NCI-H146 treated with DMSO at 0.1 percent for 48 hours (cell line): ENCODE data around the gene SUPV3L1.
"Not testable (repeated sequence)": the region's sequence is repeated elsewhere in the genome, so short reads cannot be mapped to it uniquely, and the experiment has no call there.

Experiments used
- DNase-seq: peaks from one replicate; lab custom pipeline; 2025; ENCODE audit not compliant: unreplicated experiment; lab: John Stamatoyannopoulos, UW

SUPV3L1 gene

DNA sequence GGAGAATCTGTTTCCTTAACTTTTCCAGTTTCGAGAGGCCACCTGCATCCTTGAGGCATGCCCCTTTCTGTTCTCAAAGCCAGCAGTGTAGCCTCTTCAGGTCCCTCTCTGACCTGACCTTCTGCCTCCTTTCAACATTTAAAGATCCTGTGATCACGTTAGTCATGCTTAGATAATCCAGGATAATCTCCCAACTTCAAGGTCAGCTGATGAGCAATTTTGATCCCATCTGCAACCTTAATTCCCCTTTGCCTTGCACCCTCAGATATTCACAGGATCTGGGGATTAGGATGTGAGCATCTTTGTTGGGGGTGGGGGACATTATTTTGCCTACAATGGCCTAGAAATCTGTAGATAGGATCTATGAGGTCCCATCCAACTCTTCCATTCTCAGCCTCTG lies 48.1 kb downstream of the SUPV3L1 start:
- DNase-seq = no peak

GRCh38 chr10:69229616-69229916 lies 49.5 kb downstream of the SUPV3L1 start:
- DNase-seq = no peak

- DNase-seq = no peak
Measured at GRCh38 chr10:69230128-69230527, 50.1 kb downstream of the SUPV3L1 start.

GRCh38 chr10:69232252-69232651 lies 52.2 kb downstream of the SUPV3L1 start:
- no peak for DNase-seq

GRCh38 chr10:69232736-69233480 lies 52.9 kb downstream of the SUPV3L1 start:
- no peak for DNase-seq

DNA sequence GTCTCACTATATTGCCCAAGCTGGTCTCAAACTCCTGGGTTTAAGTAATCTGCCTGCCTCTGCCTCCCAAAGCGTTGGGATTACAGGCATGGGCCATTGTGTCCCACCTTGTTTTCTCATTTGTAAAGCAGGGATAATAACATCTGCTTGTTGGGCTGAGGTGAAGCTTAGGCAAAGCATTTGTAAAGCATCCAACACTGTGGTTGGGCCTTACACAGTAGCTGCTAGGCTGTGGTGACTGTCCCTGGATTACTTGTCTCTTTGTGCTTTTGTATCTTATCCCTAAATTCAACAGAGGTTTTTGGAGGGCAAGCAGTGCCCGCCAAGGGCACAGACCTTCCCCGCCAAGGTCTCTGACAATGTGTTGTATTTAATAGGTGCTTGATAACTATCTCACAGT lies 54.4 kb downstream of the SUPV3L1 start:
- DNase-seq = no peak

- peak; percentile 60 for DNase-seq
Measured at GRCh38 chr10:69237528-69238159, 57.6 kb downstream of the SUPV3L1 start.

DNA sequence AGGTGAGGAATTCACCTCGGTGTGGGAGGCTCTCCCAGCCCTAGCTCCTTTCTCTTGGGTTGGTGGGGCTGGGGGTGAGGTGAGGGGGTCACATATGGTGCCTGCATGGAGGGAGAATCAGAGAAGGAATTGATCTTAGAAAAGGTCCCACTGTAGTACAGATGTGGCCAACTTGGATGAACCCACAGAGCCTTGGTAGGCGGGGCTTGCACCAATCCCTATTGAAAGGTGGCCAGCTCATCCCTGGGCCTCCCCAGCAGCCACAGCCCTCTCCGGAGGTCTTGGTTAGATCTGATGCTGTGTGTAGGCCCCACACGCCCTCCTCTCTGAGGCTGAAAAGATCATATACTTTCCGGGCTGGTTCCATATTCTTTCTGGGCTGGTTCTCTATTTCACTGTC lies 59.1 kb downstream of the SUPV3L1 start:
- no peak for DNase-seq

GRCh38 chr10:69239816-69240434 lies 59.9 kb downstream of the SUPV3L1 start:
- DNase-seq = no peak

- DNase-seq = no peak
Measured at GRCh38 chr10:69240455-69240854, 60.4 kb downstream of the SUPV3L1 start.

DNA sequence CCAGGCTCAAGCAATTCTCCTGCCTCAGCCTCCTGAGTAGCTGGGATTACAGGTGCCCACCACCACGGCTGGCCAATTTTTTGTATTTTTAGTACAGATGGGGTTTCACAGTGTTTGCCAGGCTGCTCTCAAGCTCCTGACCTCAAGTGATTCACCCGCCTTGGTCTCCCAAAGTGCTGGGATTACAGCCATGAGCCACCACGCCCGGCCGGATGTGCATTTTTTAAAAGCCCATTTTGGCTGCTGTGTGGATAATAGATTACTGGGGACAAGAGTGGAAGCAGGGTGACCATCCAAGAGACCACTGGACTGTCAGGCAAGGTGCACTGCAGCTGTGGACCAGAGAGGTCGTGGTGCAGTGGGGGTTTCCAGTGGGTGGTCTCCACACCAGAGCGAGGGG lies 61.5 kb downstream of the SUPV3L1 start:
- DNase-seq = no peak

- DNase-seq = no peak
Measured at GRCh38 chr10:69242040-69242851, 62.2 kb downstream of the SUPV3L1 start.

DNA sequence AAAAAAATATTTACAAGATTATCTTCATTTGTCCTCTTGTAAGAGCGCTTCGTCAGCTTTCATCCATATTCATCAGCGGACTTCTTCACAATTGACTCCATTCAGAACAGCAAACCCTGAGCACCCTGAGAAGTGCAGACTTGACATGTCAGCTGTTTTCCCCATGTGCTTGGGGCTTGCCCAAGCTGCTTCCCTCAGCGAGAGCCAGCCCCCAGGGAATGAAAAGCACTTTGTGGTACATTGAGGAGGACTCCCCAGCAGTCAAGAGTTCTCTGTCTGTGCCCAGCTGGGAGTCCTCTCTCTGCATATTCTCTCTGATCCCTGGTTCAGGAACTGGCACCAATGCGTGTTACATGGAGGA lies 62.8 kb downstream of the SUPV3L1 start:
- no peak for DNase-seq

DNA sequence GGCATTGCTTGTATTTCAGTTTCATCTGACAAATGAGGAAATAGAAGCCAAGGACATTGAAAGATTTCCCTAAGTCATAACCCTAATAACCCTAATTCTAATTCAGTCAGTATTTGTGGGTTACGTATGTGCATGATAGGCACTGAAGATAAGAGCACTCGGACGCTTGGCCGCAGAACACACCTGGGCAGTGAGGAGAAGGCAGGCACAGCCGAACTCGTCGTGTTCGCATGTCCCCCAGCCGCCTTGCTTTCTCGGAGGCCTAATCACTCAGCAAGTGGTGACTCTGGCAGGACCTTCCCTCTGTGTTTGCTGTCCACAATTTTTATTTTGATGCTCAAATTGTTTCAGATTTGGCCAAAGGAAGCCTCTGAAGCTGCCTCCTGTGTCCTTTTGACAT lies 63.8 kb downstream of the SUPV3L1 start:
- no peak for DNase-seq

DNA sequence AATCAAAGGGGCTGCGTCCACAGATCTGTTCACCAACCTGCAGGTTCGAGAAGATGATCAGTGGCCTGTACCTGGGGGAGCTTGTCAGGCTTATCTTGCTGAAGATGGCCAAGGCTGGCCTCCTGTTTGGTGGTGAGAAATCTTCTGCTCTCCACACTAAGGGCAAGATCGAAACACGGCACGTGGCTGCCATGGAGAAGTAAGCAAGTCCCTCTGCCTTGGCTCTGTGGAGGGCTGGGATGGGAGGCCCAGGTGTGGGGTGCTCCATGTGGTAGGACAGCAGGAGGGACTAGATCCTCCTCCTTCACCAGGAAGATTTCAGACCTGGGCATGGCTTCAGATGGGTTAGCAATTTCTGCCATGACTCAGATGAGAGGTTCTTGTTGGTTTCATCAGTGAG lies 66.0 kb downstream of the SUPV3L1 start:
- no peak for DNase-seq

DNA sequence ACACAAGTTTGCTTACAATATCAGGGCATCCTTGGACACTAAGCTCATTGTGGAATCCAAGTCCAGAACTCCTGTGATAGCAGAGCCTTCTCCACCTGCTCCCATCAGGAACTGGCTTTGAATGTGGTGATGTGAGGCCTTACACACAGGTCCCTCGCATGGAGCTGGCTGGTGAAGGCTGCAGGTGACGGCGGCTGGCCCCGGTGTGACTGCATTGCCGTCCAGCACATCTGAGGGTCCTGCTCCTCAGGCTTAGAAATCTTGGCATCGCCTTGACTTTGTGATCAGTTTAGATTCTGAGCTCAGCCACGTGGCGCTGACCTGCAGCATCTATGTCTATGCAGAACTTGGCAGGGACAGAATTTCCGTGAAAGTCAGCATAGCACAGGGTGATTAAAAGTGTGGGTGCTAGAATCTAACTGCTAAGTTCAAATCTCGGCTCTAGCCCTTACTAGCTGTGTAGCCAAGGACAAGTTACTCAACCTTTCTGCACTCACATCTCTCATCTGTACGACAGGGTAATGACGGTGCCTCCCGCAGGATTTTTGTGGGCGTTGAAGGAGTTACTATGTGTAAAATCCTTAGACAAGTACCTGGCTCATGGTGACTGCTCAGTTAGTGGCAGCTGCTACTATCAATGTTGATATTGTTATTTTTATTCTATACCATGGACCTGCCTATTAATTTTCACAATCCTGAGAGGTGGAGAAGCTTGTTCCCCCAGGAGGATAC lies 66.7 kb downstream of the SUPV3L1 start:
- DNase-seq = no peak

GRCh38 chr10:69247313-69247710 lies 67.3 kb downstream of the SUPV3L1 start:
- no peak for DNase-seq

- DNase-seq = no peak
Measured at GRCh38 chr10:69248117-69248730, 68.2 kb downstream of the SUPV3L1 start.

- no peak for DNase-seq
Measured at GRCh38 chr10:69250041-69250440, 70.0 kb downstream of the SUPV3L1 start.

DNA sequence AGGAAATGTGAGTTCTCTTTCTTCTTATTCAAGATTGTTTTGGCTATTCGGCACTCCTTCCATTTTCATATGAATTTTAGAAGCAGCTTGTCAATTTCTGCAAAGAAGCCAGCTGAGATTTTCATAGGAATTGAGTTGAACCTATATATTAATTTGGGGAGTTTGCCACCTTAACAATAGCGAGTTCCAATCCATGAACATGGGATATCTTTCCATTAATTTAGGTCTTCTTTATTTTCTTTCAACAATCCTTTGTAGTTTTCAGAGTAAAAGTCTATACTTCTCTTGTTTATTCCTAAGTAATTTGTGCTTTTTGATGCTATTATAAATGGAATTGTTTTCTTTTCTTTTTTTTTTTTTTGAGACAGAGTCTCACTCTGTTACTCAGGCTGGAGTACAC lies 71.4 kb downstream of the SUPV3L1 start:
- DNase-seq = not testable (repeated sequence)

DNA sequence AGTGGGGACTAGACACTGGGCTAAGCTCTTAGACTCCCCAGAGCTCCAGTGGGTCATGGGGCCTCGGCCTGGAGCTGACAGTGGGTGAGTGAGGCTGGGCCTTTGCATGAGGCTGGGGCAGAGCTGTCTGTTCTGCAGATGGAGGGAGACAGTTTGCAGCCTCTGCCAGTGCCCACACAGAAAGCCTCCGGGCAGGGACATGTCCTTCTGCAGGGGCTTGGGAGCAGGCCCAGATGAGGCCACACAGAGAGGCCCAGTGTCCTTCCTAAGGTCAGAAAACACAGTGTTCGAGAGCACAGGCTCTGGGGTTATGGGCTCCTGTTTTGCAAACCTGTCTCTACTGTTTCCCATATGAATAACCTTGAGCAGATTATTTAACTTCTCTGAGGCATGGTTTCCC lies 73.1 kb downstream of the SUPV3L1 start:
- DNase-seq = no peak
